Measurements from ENCODE around the gene DCAF6.

Gene DCAF6

GRCh38 chr1:168086438-168086837 is 150.0 kb downstream of the DCAF6 start:
- DNase-seq (ENCODE audit: low spot score): no peak

- DNase-seq (ENCODE audit: low spot score): no peak
These were observed 151.2 kb downstream of the DCAF6 start for GRCh38 chr1:168087696-168088095.

- DNase-seq (ENCODE audit: low spot score): no peak
These were observed 152.2 kb downstream of the DCAF6 start for GRCh38 chr1:168088511-168089325.

GRCh38 chr1:168089326-168089978 is 153.0 kb downstream of the DCAF6 start:
- DNase-seq (ENCODE audit: low spot score): no peak

GRCh38 chr1:168089979-168090337 is 153.5 kb downstream of the DCAF6 start:
- no peak for DNase-seq (ENCODE audit: low spot score)

- no peak for DNase-seq (ENCODE audit: low spot score)
These were observed 153.9 kb downstream of the DCAF6 start for GRCh38 chr1:168090395-168090794.

- DNase-seq (ENCODE audit: low spot score): no peak
These were observed 154.6 kb downstream of the DCAF6 start for GRCh38 chr1:168091063-168091462.

GRCh38 chr1:168091720-168092550 is 155.5 kb downstream of the DCAF6 start:
- DNase-seq (ENCODE audit: low spot score): no peak

GRCh38 chr1:168092566-168093355 is 156.3 kb downstream of the DCAF6 start:
- DNase-seq (ENCODE audit: low spot score): no peak

- no peak for DNase-seq (ENCODE audit: low spot score)
These were observed 157.1 kb downstream of the DCAF6 start for GRCh38 chr1:168093616-168094015.

- no peak for DNase-seq (ENCODE audit: low spot score)
These were observed 159.0 kb downstream of the DCAF6 start for GRCh38 chr1:168095476-168095875.

- DNase-seq (ENCODE audit: low spot score): no peak
These were observed 160.0 kb downstream of the DCAF6 start for GRCh38 chr1:168096296-168097165.

GRCh38 chr1:168097921-168098528 is 161.5 kb downstream of the DCAF6 start:
- no peak for DNase-seq (ENCODE audit: low spot score)

- DNase-seq (ENCODE audit: low spot score): no peak
These were observed 162.2 kb downstream of the DCAF6 start for GRCh38 chr1:168098534-168099320.

GRCh38 chr1:168099337-168099801 is 162.9 kb downstream of the DCAF6 start:
- no peak for DNase-seq (ENCODE audit: low spot score)

- DNase-seq (ENCODE audit: low spot score): no peak
These were observed 164.0 kb downstream of the DCAF6 start for GRCh38 chr1:168100315-168101002.

- DNase-seq (ENCODE audit: low spot score): no peak
These were observed 164.9 kb downstream of the DCAF6 start for GRCh38 chr1:168101336-168101735.

GRCh38 chr1:168102487-168102886 is 166.0 kb downstream of the DCAF6 start:
- no peak for DNase-seq (ENCODE audit: low spot score)

GRCh38 chr1:168104535-168104934 is 168.1 kb downstream of the DCAF6 start:
- DNase-seq (ENCODE audit: low spot score): no peak

Data from CD4-positive, alpha-beta T cell treated with Interleukin-6 at 100 ng/mL for 8 hours (primary cell).